Keratinocyte (primary cell): ENCODE results near the gene FRZB.

Experiments used
- CTCF ChIP-seq, 3 experiments: IDR thresholded peaks in 1 of 3; conservative IDR thresholded peaks in 1 of 3; optimal IDR thresholded peaks in 1 of 3; 2 replicates in 2 of 3; 3 replicates in 1 of 3; pipeline versions ENCODE3 to v1.5.1; 2011; ENCODE audit warnings: low read length in 3 of 3, mild to moderate bottlenecking in 3 of 3, moderate library complexity in 2 of 3, control low read depth in 1 of 3, inconsistent platforms in 1 of 3; ENCODE audit not compliant: insufficient read depth in 2 of 3; ENCODE audit errors: extremely low read depth in 1 of 3
- EZH2 ChIP-seq: IDR thresholded peaks from one replicate; pipeline ENCODE4 v1.6.1; 2012; ENCODE audit warnings: inconsistent platforms, mild to moderate bottlenecking, low read length, moderate library complexity

GRCh38 chr2:182804128-182804527 is 62.3 kb downstream of the FRZB start:
- no peak for TF ChIP-seq CTCF (optimal IDR thresholded peaks at IDR 0.05 in 1 of 3, IDR thresholded peaks at IDR 0.05 in 1 of 3, conservative IDR thresholded peaks at IDR 0.05 in 1 of 3; ENCODE audit: extremely low read depth in 1 of 3, insufficient read depth in 2 of 3, low read length in 3 of 3)
- TF ChIP-seq EZH2: no peak
